ENCODE measurements around the gene KCNN3.
"Not testable (repeated sequence)": the region's sequence is repeated elsewhere in the genome, so short reads cannot be mapped to it uniquely, and the experiment has no call there.

The KCNN3 gene

GRCh38 chr1:154712166-154712810 is 157.8 kb downstream of the KCNN3 start:
- DNase-seq: no peak

- no peak for DNase-seq
Observed at GRCh38 chr1:154711416-154711815, 158.7 kb downstream of the KCNN3 start.

DNA sequence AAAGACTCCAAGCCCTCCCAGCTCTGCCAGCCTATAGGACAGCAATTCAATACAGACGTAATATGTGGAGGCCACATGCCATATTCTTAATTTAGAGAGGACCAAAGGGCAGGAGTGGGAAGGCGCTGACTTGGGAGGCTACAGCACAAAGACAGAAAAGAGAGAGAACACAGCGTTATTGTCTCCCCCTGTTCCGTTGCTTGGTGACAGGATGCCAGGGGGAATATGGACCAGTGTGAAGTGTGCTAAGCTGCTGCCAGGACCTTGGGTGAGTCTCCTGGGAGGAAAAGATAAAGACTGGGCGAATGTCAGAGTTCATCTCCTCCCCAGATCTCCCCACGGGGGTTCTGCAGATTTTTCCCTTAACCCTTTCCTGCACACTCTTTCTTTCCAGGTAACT is 160.0 kb downstream of the KCNN3 start:
- no peak for DNase-seq

- no peak for DNase-seq
Observed at GRCh38 chr1:154707901-154708463, 162.1 kb downstream of the KCNN3 start.

DNA sequence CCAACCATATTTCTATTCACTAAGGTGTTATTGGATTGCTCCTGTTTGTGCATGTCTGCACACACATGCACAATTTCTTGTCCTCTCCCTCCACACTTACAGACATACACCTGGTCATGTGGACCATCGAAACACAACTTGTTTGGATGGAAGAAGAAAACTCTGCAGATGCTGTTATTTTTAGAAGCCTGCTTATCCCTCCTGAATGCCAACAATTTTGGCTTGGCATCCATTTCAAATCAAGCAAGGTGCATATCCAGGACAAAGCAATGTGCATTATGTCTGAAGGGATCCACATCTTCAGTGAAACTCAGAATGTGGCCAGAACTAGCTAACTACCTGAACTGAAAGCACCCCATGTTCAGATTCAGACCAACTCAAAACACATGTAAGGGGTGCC is 163.2 kb downstream of the KCNN3 start:
- no peak for DNase-seq

- no peak for DNase-seq
Observed at GRCh38 chr1:154705544-154705943, 164.5 kb downstream of the KCNN3 start.

- DNase-seq: no peak
Observed at GRCh38 chr1:154703170-154703569, 166.9 kb downstream of the KCNN3 start.

DNA sequence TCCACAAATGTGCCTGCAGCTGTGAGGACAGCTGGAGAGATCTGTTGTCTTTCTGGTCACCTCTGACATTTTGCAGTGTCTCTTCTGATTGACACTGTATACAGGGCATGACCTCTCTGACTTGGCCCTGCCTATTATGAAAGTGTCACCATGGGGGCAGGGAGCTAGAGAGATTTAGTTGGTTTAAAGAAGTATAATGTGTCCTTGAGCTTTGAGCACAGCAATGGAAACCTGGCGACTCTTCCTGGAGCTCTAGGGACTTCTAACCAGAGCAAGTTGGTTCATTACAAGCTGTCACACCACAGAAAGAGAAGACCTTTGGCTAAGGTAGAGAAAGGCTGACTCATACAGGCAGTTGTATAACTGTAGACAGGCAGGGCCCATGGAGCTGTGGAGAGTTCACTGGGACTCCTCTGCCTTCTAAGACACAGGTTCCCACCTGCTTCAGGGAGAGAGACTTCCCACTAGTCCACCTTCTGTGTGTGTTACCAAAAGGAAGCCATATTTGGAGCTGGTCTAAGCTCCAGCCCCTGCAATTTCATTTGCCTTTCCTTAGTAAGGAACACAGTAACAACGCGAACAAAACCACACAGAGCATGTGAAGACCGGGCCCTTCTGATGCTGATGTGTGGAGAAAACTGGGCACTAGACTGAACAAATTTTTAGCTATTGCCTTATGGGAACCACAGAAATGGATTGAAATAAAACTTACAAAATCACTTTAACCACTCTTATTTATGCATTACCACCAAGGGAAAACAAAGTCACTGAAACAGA is 171.6 kb downstream of the KCNN3 start:
- DNase-seq: no peak

DNA sequence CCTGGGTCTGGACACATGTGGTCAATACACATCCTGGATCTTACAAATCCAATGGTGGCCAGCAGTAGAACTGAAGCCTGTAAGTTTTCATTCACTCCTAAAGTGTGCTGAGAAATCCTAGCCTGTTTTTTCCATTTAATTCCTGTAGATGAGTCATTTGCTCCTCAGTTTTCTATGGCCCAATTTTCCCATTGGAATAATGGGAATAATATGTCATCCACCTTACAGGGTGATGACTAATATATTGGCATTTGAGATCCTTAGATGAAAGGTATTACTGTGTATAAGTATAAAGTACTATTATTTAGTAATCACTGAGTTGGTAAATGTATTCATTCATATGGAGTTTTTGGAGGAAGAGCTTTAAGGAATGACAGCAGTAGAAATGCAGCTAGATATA is 172.4 kb downstream of the KCNN3 start:
- no peak for DNase-seq

- DNase-seq: peak in 1 of 56 donors; percentile 9
Observed at GRCh38 chr1:154696456-154696855, 173.6 kb downstream of the KCNN3 start.

DNA sequence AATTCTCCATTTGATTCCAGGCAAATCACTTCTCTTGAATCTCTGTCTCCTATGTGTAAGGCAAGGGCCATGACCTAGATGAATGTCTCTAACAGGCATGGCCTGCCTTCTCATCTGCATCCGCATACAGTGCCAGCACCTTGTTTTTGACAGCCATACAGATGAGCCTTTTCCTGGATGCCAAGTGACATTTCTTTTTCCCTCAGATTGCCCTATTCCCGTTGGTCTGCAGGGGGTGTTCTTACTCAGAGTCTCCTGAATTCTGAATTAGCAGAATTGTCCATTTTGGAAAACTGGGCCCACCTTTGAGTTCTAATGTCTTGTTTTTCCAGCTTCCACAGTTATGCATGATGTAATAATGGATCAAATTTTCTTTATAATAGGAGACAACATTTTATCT is 174.1 kb downstream of the KCNN3 start:
- no peak for DNase-seq

- no peak for DNase-seq
Observed at GRCh38 chr1:154694995-154695394, 175.1 kb downstream of the KCNN3 start.

- DNase-seq: no peak
Observed at GRCh38 chr1:154689083-154689482, 181.0 kb downstream of the KCNN3 start.

GRCh38 chr1:154686507-154686906 is 183.6 kb downstream of the KCNN3 start:
- DNase-seq: no peak

DNA sequence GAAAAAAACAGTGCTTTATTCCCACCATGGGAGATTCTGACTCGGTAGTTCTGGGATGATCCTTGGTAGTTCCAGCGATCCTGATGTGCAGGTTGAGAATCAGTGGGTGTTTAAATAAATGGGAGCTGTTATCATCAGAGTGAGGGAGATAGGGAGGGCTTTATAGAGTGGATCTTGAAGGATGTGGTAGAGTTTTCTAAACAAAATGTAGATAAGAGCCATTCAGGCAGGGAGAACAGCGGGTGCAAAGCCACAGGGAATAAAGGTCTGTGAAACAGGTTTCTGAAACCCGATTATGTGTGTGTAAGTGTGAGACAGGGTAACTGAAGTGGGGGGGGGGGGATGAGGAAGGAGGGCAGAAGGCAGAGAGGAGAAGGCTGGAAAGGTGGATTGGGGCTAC is 186.3 kb downstream of the KCNN3 start:
- no peak for DNase-seq

- no peak for DNase-seq
Observed at GRCh38 chr1:154682254-154682653, 187.8 kb downstream of the KCNN3 start.

DNA sequence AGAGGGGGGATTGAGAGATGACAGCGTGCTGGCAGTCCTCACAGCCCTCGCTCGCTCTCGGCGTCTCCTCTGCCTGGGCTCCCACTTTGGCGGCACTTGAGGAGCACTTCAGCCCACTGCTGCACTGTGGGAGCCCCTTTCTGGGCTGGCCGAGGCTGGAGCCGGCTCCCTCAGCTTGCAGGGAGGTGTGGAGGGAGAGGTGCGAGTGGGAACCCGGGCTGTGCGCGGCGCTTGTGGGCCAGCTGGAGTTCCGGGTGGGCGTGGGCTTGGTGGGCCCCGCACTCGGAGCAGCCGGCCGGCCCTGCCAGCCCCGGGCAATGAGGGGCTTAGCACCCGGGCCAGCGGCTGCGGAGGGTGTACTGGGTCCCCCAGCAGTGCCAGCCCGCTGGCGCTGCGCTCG is 192.2 kb downstream of the KCNN3 start:
- DNase-seq: not testable (repeated sequence)

DNA sequence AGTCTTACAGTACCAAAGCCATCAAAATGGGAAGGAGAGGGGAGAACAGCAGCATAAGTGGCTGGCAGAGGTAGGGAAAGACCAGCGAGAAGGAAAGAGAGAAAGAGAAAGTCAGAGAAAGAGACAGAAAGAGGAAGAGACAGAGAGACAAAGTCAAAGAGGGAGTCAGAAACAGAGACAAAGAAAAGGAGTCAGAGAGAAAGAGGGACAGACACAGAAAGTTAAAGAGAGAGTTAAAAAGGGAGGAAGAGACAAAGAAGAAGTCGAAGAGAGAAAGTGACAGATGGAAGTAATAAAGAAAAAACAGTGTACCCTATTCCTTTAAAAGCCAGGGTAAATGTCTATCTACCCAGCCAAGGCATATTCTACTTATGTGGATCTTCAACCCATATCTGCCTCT is 193.2 kb downstream of the KCNN3 start:
- not testable (repeated sequence) for DNase-seq

GRCh38 chr1:154674456-154674855 is 195.6 kb downstream of the KCNN3 start:
- not testable (repeated sequence) for DNase-seq

GRCh38 chr1:154672245-154672644 is 197.8 kb downstream of the KCNN3 start:
- DNase-seq: not testable (repeated sequence)

DNA sequence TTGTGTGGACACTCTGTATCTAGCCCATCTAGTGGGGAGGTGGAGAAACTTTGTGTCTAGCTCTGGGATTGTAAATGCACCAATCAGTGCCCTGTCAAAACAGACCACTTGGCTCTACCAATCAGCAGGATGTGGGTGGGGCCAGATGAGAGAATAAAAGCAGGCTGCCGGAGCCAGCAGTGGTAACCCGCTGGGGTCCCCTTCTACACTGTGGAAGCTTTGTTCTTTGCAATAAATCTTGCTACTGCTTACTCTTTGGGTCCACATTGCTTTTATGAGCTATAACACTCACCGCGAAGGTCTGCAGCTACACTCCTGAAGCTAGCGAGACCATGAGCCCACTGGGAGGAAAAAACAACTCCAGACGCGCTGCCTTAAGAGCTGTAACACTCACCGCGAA is 198.7 kb downstream of the KCNN3 start:
- DNase-seq: not testable (repeated sequence)

Measured in amygdala (tissue), 56 donors.